HG03097 (cell line): ENCODE data around the gene LSM3.
A peak's percentile ranks its signal among the peaks of the same experiment; 100 is the strongest.

Source experiments
- ATAC-seq: cut with Tn5 transposase; IDR thresholded peaks from one replicate; pipeline ENCODE4 v1.9.1; 2021; ENCODE audit not compliant: unreplicated experiment, low FRiP score

The LSM3 gene

GRCh38 chr3:14178247-14179113, at the start of gene LSM3, which contains the start of gene XPC:
Gene LSM3, plus strand, starts transcription at chr3:14178817. Its CDS starts 44 bp downstream, at chr3:14178861.
Gene XPC, minus strand, starts transcription at chr3:14178601. Its CDS starts 33 bp downstream, at chr3:14178568.
- ATAC-seq, result peak; percentile 91

- ATAC-seq, result no peak
These were observed 49.3 kb upstream of the LSM3 start for GRCh38 chr3:14129296-14129695.

GRCh38 chr3:14130230-14130629, 48.4 kb upstream of the LSM3 start:
- no peak for ATAC-seq

GRCh38 chr3:14130707-14131106, 47.9 kb upstream of the LSM3 start:
- no peak for ATAC-seq

DNA sequence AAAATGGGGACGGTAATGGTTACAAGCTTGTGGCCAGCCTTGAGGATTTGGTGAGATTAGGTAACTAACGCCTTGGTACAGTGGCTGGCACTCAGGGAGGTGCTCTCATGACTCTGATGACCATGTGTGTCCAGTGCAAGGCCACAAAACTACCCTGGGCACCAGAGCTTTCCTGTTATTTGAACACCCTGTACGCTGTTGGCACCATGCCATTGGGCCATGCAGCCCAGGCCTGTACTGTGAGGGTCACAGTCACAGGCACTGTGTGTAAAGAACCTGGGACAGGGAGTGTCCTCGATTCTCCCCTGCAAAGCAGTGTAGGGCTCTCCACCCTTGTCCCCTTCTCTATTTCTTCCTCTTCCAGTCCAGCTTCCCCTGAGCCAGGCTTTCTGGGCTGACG, 47.5 kb upstream of the LSM3 start:
- ATAC-seq, result no peak

DNA sequence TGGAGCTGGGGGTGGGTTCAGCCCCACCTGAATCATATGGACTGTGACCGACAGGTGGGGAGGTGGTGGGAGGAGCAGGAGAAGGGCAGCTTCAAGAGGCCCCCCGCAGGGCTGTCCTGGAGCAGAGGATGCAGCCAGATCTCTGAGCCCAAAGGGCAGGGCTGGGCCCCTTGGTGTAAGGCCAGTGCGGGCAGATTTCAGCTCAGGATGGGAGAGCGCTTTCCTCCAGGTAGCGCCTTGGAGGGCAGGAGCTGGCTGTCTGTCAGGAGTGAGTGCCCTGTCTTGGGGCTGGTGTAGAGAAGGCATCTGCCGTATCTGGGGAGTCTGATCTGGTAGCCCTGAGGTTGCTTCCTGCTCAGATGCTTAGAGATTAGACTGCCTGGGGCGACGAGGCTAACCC, 46.5 kb upstream of the LSM3 start:
- ATAC-seq, result no peak

- ATAC-seq, result no peak
These were observed 45.9 kb upstream of the LSM3 start for GRCh38 chr3:14132689-14133088.

DNA sequence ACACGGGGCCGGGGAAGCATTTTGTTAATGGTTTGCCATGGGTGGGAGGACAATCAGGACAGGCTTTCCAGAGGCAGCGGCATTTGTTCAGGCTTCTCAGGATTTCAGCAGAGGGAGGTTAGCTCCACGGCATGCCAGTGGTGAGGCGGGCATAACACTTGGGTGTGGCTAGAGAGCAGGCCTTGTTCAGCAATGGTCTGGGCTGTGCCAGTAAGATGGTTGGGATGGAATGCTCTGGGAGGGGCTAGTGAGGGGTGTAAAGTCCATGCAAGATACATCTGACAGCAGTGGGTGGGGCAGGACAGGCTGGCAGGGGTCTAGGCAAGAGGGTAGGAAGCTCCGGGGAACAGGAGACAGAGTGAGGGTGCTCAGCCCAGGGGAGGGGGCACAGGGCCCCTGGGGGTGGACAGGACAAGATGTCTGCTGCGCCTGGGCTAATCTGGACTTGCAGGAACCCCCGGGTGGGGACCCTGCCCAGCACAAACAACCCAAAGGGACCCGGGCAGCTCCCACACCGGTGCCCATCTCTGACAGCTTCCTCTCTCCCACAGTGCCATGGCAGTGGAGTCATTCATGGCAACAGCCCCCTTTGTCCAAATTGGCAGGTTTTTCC, 45.3 kb upstream of the LSM3 start:
- no peak for ATAC-seq

- no peak for ATAC-seq
These were observed 44.7 kb upstream of the LSM3 start for GRCh38 chr3:14133876-14134275.

- no peak for ATAC-seq
These were observed 44.3 kb upstream of the LSM3 start for GRCh38 chr3:14134291-14134690.

- ATAC-seq, result no peak
These were observed 43.0 kb upstream of the LSM3 start for GRCh38 chr3:14135581-14135980.

DNA sequence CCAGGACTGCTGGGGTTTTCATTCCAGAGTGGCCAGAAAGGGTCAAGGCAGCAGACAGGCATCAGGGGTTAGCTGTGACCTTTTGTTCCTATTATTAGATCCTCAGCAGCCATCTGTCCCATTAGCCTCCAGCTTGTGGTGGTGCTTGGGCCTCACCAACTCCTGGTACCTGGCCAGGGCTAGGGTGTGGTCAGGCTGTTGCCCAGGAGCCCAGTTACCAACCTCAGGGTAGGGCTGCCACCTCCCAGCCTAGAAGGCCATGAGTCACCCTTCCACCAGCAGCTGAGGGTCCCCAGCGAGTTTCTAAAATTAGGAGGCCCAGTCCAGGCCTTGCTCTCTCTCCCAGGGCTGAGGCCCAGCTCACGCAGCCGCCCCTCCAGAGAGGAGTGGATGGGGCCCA, 41.6 kb upstream of the LSM3 start:
- ATAC-seq, result no peak

GRCh38 chr3:14137445-14137844, 41.2 kb upstream of the LSM3 start:
- ATAC-seq, result no peak

- ATAC-seq, result no peak
These were observed 40.3 kb upstream of the LSM3 start for GRCh38 chr3:14138109-14138877.

- ATAC-seq, result no peak
These were observed 39.5 kb upstream of the LSM3 start for GRCh38 chr3:14138878-14139655.

- ATAC-seq, result no peak
These were observed 38.8 kb upstream of the LSM3 start for GRCh38 chr3:14139771-14140170.

- no peak for ATAC-seq
These were observed 37.9 kb upstream of the LSM3 start for GRCh38 chr3:14140668-14141067.

GRCh38 chr3:14141144-14141543, 37.5 kb upstream of the LSM3 start:
- no peak for ATAC-seq

DNA sequence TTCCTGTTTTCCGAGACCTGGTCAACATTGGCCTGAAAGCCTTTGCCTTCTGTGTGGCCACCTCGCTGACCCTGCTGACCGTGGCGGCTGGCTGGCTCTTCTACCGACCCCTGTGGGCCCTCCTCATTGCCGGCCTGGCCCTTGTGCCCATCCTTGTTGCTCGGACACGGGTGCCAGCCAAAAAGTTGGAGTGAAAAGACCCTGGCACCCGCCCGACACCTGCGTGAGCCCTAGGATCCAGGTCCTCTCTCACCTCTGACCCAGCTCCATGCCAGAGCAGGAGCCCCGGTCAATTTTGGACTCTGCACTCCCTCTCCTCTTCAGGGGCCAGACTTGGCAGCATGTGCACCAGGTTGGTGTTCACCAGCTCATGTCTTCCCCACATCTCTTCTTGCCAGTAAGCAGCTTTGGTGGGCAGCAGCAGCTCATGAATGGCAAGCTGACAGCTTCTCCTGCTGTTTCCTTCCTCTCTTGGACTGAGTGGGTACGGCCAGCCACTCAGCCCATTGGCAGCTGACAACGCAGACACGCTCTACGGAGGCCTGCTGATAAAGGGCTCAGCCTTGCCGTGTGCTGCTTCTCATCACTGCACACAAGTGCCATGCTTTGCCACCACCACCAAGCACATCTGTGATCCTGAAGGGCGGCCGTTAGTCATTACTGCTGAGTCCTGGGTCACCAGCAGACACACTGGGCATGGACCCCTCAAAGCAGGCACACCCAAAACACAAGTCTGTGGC, 36.8 kb upstream of the LSM3 start:
- no peak for ATAC-seq
